ENCODE data around the gene PLP1. TPM values are rescaled to one million over a fixed set of nuclear protein-coding genes. Genes with fewer than 3 reads are reported as not detected.
"Not testable (repeated sequence)": the region's sequence is repeated elsewhere in the genome, so short reads cannot be mapped to it uniquely, and the experiment has no call there.

PLP1 gene
- polyA plus RNA-seq, 3 donors = not detected

DNA sequence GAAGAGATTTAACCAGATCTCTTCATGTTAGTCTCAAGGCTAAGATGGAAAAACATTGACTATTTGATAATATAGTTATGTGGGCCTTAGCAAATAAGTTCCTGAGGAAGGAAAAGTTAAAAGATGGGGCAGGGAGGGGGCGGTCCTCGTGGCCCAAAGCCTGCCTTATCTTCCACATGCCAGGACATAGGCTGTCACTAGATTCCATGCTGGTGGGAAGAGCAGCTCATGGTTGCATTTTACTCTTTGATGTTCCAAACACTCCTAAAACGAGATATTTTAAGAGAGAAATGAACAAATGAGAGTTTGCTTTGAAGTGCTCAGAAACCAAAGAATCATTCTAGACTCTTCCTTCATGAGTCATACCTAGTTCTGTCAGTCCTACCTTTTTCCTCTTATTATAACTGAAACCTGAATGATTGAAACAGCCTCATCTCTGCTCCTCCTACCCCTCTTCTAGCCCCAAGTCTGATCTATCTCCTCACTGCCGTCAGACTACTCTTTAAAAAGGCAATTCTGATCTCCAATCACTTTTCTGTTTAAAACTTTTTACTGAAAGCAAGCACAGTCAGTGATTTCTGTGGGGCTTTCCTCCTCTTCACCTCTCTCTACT lies 30.3 kb downstream of the PLP1 start:
- Histone ChIP-seq H4K20me1 (ENCODE audit: insufficient read depth, low read length) (no peaks in the 10 kb centered on the region), H3K4me3 (replicated peaks in 1 of 3; ENCODE audit: low read depth in 2 of 3, low read length in 3 of 3) (no peak overlapping the region), H3K9me3 (replicated peaks in 1 of 2; ENCODE audit: control insufficient read depth in 1 of 2, insufficient read depth in 1 of 2, low read length in 2 of 2) (no peaks in the 10 kb centered on the region), H3K4me2 (replicated peaks; ENCODE audit: extremely low read depth, low read length, poor library complexity, severe bottlenecking) (no peak overlapping the region), H3K27ac (ENCODE audit: low read depth in 1 of 2, low read length in 2 of 2) (no peak overlapping the region), H3K27me3 (ENCODE audit: control insufficient read depth in 2 of 2, insufficient read depth in 2 of 2, low read length in 2 of 2) (no peaks in the 10 kb centered on the region), H2AFZ (ENCODE audit: insufficient read depth, low read depth, low read length, poor library complexity, severe bottlenecking) (no peak overlapping the region), H3K9ac (ENCODE audit: insufficient read depth, low read length, poor library complexity, severe bottlenecking) (no peak overlapping the region), H3K4me1 (ENCODE audit: control insufficient read depth in 1 of 2, insufficient read depth in 2 of 2, low read length in 2 of 2) (no peaks in the 10 kb centered on the region), H3K36me3 (replicated peaks in 1 of 2; ENCODE audit: control insufficient read depth in 1 of 2, insufficient read depth in 2 of 2, low read length in 2 of 2) (no peaks in the 10 kb centered on the region), H3K79me2 (ENCODE audit: insufficient read depth, low read length) (no peaks in the 10 kb centered on the region)
- Mint-ChIP-seq H3K27me3 (ENCODE audit: low read depth in 3 of 3) (peaks cover 0 to 3% (median 2%) of the 10 kb centered on the region in 3 donors), H3K9me3 (no peaks in the 10 kb centered on the region), H3K27ac (no peak overlapping the region), H3K36me3 (no peaks in the 10 kb centered on the region), H3K4me3 (no peak overlapping the region), H3K4me1 (peaks cover 4% of the 10 kb centered on the region)
- WGBS (ENCODE audit: insufficient coverage) = 100% methylated on average over 1 of the region's 4 CpGs
- TF ChIP-seq, protein P1, sequence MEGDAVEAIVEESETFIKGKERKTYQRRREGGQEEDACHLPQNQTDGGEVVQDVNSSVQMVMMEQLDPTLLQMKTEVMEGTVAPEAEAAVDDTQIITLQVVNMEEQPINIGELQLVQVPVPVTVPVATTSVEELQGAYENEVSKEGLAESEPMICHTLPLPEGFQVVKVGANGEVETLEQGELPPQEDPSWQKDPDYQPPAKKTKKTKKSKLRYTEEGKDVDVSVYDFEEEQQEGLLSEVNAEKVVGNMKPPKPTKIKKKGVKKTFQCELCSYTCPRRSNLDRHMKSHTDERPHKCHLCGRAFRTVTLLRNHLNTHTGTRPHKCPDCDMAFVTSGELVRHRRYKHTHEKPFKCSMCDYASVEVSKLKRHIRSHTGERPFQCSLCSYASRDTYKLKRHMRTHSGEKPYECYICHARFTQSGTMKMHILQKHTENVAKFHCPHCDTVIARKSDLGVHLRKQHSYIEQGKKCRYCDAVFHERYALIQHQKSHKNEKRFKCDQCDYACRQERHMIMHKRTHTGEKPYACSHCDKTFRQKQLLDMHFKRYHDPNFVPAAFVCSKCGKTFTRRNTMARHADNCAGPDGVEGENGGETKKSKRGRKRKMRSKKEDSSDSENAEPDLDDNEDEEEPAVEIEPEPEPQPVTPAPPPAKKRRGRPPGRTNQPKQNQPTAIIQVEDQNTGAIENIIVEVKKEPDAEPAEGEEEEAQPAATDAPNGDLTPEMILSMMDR (IDR thresholded peaks at IDR 0.05) = no peak
- DNase-seq = no peak
- intact Hi-C loops (cut with micrococcal nuclease) = no loop called here

GRCh38 chrX:103811858-103812257 lies 35.2 kb downstream of the PLP1 start:
- Histone ChIP-seq H4K20me1 (ENCODE audit: insufficient read depth, low read length) (no peaks in the 10 kb centered on the region), H3K4me3 (replicated peaks in 1 of 3; ENCODE audit: low read depth in 2 of 3, low read length in 3 of 3) (no peak overlapping the region), H3K27me3 (ENCODE audit: control insufficient read depth in 2 of 2, insufficient read depth in 2 of 2, low read length in 2 of 2) (no peaks in the 10 kb centered on the region), H3K9ac (ENCODE audit: insufficient read depth, low read length, poor library complexity, severe bottlenecking) (no peak overlapping the region), H3K4me2 (replicated peaks; ENCODE audit: extremely low read depth, low read length, poor library complexity, severe bottlenecking) (no peak overlapping the region), H2AFZ (ENCODE audit: insufficient read depth, low read depth, low read length, poor library complexity, severe bottlenecking) (no peak overlapping the region), H3K36me3 (replicated peaks in 1 of 2; ENCODE audit: control insufficient read depth in 1 of 2, insufficient read depth in 2 of 2, low read length in 2 of 2) (no peaks in the 10 kb centered on the region), H3K27ac (ENCODE audit: low read depth in 1 of 2, low read length in 2 of 2) (no peak overlapping the region), H3K4me1 (ENCODE audit: control insufficient read depth in 1 of 2, insufficient read depth in 2 of 2, low read length in 2 of 2) (no peaks in the 10 kb centered on the region), H3K79me2 (ENCODE audit: insufficient read depth, low read length) (no peaks in the 10 kb centered on the region), H3K9me3 (replicated peaks in 1 of 2; ENCODE audit: control insufficient read depth in 1 of 2, insufficient read depth in 1 of 2, low read length in 2 of 2) (no peaks in the 10 kb centered on the region)
- intact Hi-C loops (cut with micrococcal nuclease) = loop anchor here in 1 of 2 donors (10.0 kb wide), 1 partner anchor 97 kb away; the partner anchor contains the start of gene TMEM31
- TF ChIP-seq, protein P1 (IDR thresholded peaks at IDR 0.05) = no peak
- H3K36me3 Mint-ChIP-seq = no peaks in the 10 kb centered on the region
- peaks cover 0 to 4% (median 3%) of the 10 kb centered on the region in 3 donors for H3K27me3 Mint-ChIP-seq (ENCODE audit: low read depth in 3 of 3)
- H3K4me1 Mint-ChIP-seq = no peaks in the 10 kb centered on the region
- WGBS (ENCODE audit: insufficient coverage) = no CpG with 5 or more reads among the region's 3 CpGs
- H3K27ac Mint-ChIP-seq = no peak overlapping the region
- no peak for DNase-seq
- H3K9me3 Mint-ChIP-seq = no peaks in the 10 kb centered on the region
- H3K4me3 Mint-ChIP-seq = no peak overlapping the region

DNA sequence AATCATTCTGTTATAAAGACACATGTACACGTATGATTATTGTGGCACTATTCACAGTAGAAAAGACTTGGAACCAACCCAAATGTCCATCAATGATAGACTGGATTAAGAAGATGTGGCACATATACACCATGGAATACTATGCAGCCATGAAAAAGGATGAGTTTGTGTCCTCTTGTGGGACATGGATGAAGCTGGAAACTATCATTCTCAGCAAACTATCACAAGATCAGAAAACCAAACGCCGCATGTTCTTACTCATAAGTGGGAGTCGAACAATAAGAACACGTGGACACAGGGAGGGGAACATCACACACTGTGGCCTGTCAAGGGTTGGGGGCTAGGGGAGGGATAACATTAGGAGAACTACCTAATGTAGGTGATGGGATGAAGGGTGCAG lies 40.5 kb downstream of the PLP1 start:
- not testable (repeated sequence) for H3K36me3 ChIP-seq (replicated peaks in 1 of 2; ENCODE audit: control insufficient read depth in 1 of 2, insufficient read depth in 2 of 2, low read length in 2 of 2); H3K4me3 Mint-ChIP-seq; H4K20me1 ChIP-seq (ENCODE audit: insufficient read depth, low read length); H3K9me3 Mint-ChIP-seq; H3K27me3 Mint-ChIP-seq (ENCODE audit: low read depth in 3 of 3); H3K4me3 ChIP-seq (replicated peaks in 1 of 3; ENCODE audit: low read depth in 2 of 3, low read length in 3 of 3); H2AFZ ChIP-seq (ENCODE audit: insufficient read depth, low read depth, low read length, poor library complexity, severe bottlenecking); H3K27me3 ChIP-seq (ENCODE audit: control insufficient read depth in 2 of 2, insufficient read depth in 2 of 2, low read length in 2 of 2); H3K27ac ChIP-seq (ENCODE audit: low read depth in 1 of 2, low read length in 2 of 2); H3K4me1 ChIP-seq (ENCODE audit: control insufficient read depth in 1 of 2, insufficient read depth in 2 of 2, low read length in 2 of 2); H3K9ac ChIP-seq (ENCODE audit: insufficient read depth, low read length, poor library complexity, severe bottlenecking); H3K4me1 Mint-ChIP-seq; H3K4me2 ChIP-seq (replicated peaks; ENCODE audit: extremely low read depth, low read length, poor library complexity, severe bottlenecking); H3K79me2 ChIP-seq (ENCODE audit: insufficient read depth, low read length); H3K27ac Mint-ChIP-seq; DNase-seq; H3K36me3 Mint-ChIP-seq; H3K9me3 ChIP-seq (replicated peaks in 1 of 2; ENCODE audit: control insufficient read depth in 1 of 2, insufficient read depth in 1 of 2, low read length in 2 of 2)
- intact Hi-C loops (cut with micrococcal nuclease) = loop anchor here (5.0 to 10.0 kb wide), 2 partner anchors 102 to 285 kb away; partner anchors contain the start of gene TMEM31 (in 1 of the 2)
- WGBS (ENCODE audit: insufficient coverage) = no CpG with 5 or more reads among the region's 5 CpGs
